Loucy (cell line): ENCODE measurements around the gene IPO4.
A peak's percentile ranks its signal among the peaks of the same experiment; 100 is the strongest.

Experiments used
- EZH2phosphoT487 ChIP-seq: fragments of 200-600 bp; IDR thresholded peaks from 2 replicates; pipeline ENCODE4 v1.6.1; 2018; ENCODE audit warnings: antibody characterized with exemption, mild to moderate bottlenecking, moderate library complexity, borderline replicate concordance
- TF ChIP-seq, protein P1 (sequence below): fragments of 200-600 bp; sonication (generic); conservative IDR thresholded peaks from 2 replicates; pipeline ENCODE4 v1.5.1; 2014; ENCODE audit warnings: mild to moderate bottlenecking, antibody characterized with exemption, low read length

GRCh38 chr14:24160850-24161804, 27.5 kb downstream of the IPO4 start, which contains the start of gene IRF9:
- TF ChIP-seq, protein P1, sequence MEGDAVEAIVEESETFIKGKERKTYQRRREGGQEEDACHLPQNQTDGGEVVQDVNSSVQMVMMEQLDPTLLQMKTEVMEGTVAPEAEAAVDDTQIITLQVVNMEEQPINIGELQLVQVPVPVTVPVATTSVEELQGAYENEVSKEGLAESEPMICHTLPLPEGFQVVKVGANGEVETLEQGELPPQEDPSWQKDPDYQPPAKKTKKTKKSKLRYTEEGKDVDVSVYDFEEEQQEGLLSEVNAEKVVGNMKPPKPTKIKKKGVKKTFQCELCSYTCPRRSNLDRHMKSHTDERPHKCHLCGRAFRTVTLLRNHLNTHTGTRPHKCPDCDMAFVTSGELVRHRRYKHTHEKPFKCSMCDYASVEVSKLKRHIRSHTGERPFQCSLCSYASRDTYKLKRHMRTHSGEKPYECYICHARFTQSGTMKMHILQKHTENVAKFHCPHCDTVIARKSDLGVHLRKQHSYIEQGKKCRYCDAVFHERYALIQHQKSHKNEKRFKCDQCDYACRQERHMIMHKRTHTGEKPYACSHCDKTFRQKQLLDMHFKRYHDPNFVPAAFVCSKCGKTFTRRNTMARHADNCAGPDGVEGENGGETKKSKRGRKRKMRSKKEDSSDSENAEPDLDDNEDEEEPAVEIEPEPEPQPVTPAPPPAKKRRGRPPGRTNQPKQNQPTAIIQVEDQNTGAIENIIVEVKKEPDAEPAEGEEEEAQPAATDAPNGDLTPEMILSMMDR = peak; percentile 95
- no peak for TF ChIP-seq EZH2phosphoT487
